ENCODE measurements around the gene PRB3. TPM values are rescaled to one million over a fixed set of nuclear protein-coding genes. Genes with fewer than 3 reads are reported as not detected.

The PRB3 gene
- total and polyA plus RNA-seq, 2 of the 8 experiments (the other 6 are each of a cell fraction or from before 2014, with no cell fraction given), result 0.09 to 0.67 TPM

- no peak overlapping the region for H2BK120ac ChIP-seq (replicated peaks; ENCODE audit: low read depth, low read length)
- H4K8ac ChIP-seq (ENCODE audit: extremely low read depth, insufficient read depth, low read length), result no peak overlapping the region
- no peak for FAIRE-seq
- no peak overlapping the region for H3K14ac ChIP-seq (ENCODE audit: insufficient read length)
- 93% methylated on average over 4 of the region's 4 CpGs; no CpG with 5 or more reads in 1 of the 2 experiments for WGBS, 2 experiments (ENCODE audit: extremely low coverage in 1 of 2, insufficient coverage in 1 of 2, insufficient read length in 1 of 2, insufficient replicate concordance in 2 of 2, low coverage in 1 of 2, low lambda C conversion rate in 2 of 2, missing lambda C conversion rate in 1 of 2)
- no peaks in the 10 kb centered on the region for H3K4me1 ChIP-seq (replicated peaks in 1 of 4; ENCODE audit: control insufficient read depth in 3 of 4, insufficient read depth in 4 of 4, low read length in 3 of 4)
- no peak overlapping the region for H2AFZ ChIP-seq (ENCODE audit: low read length)
- no peak overlapping the region for H3K9ac ChIP-seq (replicated peaks in 1 of 4; ENCODE audit: extremely low read depth in 1 of 4, low read depth in 3 of 4, low read length in 3 of 4)
- no peak for DNase-seq (ENCODE audit: low read depth in 1 of 2, low spot score in 2 of 2)
- H3K56ac ChIP-seq (replicated peaks; ENCODE audit: insufficient read length, low read depth, low read length), result no peak overlapping the region
- no peak overlapping the region for H3K23ac ChIP-seq (ENCODE audit: insufficient read length)
- H3K23me2 ChIP-seq (ENCODE audit: low read depth, low read length), result no peaks in the 10 kb centered on the region
- H2BK5ac ChIP-seq (ENCODE audit: low read depth, low read length), result no peak overlapping the region
- H2BK20ac ChIP-seq (ENCODE audit: low read length), result no peak overlapping the region
- no peak overlapping the region for H4K5ac ChIP-seq (ENCODE audit: insufficient read length, low read depth, low read length)
- H2BK15ac ChIP-seq (ENCODE audit: low read length), result no peak overlapping the region
- H2AK5ac ChIP-seq (ENCODE audit: low read depth, low read length), result no peak overlapping the region
- ChIA-PET CTCF (ENCODE audit: partially characterized antibody) (interaction anchor here (0.9 to 2.5 kb wide), 3 partner anchors 9 to 248 kb away, joined by 3 to 12 read pairs (median 5); no protein-coding TSS in a partner anchor), POLR2A (ENCODE audit: partially characterized antibody) (no interaction called here)
- no peaks in the 10 kb centered on the region for H3K79me1 ChIP-seq (ENCODE audit: low read depth, low read length)
- H4K20me1 ChIP-seq (replicated peaks in 1 of 2; ENCODE audit: control insufficient read depth in 1 of 2, insufficient read depth in 2 of 2, low read length in 2 of 2), result no peaks in the 10 kb centered on the region
- H3K4ac ChIP-seq (replicated peaks; ENCODE audit: insufficient read length, low read depth, low read length), result no peak overlapping the region
- H4K91ac ChIP-seq (replicated peaks; ENCODE audit: insufficient read length, low read length), result no peak overlapping the region
- no peak overlapping the region for H3K4me2 ChIP-seq (ENCODE audit: insufficient read depth in 1 of 2, low read depth in 2 of 2, low read length in 2 of 2)
- H3K4me3 ChIP-seq (ENCODE audit: extremely low read depth in 1 of 4, insufficient read depth in 2 of 4, low read depth in 3 of 4, low read length in 4 of 4), result no peak overlapping the region
- no peak overlapping the region for H2BK12ac ChIP-seq (ENCODE audit: low read depth, low read length)
- H3K36me3 ChIP-seq (ENCODE audit: control insufficient read depth in 2 of 4, insufficient read depth in 4 of 4, low read length in 3 of 4), result no peaks in the 10 kb centered on the region
- no peaks in the 10 kb centered on the region for H3K27me3 ChIP-seq (replicated peaks in 1 of 4; ENCODE audit: control insufficient read depth in 3 of 4, extremely low read depth in 1 of 4, insufficient read depth in 3 of 4, low read length in 3 of 4)
- H3K18ac ChIP-seq (ENCODE audit: extremely low read depth, low read length), result no peak overlapping the region
- H3K27ac ChIP-seq (ENCODE audit: low read depth, low read length), result no peak overlapping the region
- no peak for TF ChIP-seq CHD2 (IDR thresholded peaks at IDR 0.05; ENCODE audit: low read length)
- TF ChIP-seq CBX8 (IDR thresholded peaks at IDR 0.05; ENCODE audit: borderline replicate concordance, low read depth, low read length), result no peak
- TF ChIP-seq POU5F1 (IDR thresholded peaks at IDR 0.05; ENCODE audit: low read depth, low read length), result no peak
- TF ChIP-seq CTCF (IDR thresholded peaks at IDR 0.05; ENCODE audit: control extremely low read depth in 1 of 3, insufficient read depth in 1 of 3, low read depth in 1 of 3, low read length in 3 of 3), result no peak
- no peak for TF ChIP-seq SP4 (IDR thresholded peaks at IDR 0.05; ENCODE audit: low read length)
- no peak for TF ChIP-seq E2F6 (IDR thresholded peaks at IDR 0.05)
- TF ChIP-seq JUN (IDR thresholded peaks at IDR 0.05; ENCODE audit: low read depth, low read length), result no peak
- TF ChIP-seq CREB1 (IDR thresholded peaks at IDR 0.05), result no peak
- H3K9me3 ChIP-seq (ENCODE audit: insufficient read depth in 2 of 2, low read depth in 1 of 2, low read length in 1 of 2), result no peaks in the 10 kb centered on the region
- no peaks in the 10 kb centered on the region for H3K79me2 ChIP-seq (ENCODE audit: control insufficient read depth in 1 of 2, insufficient read depth in 2 of 2, low read length in 2 of 2)
Observed at GRCh38 chr12:11238275-11238674, 31.2 kb downstream of the PRB3 start.
